Lower lobe of right lung (tissue), 2 donors: ENCODE results near the gene ATRNL1. TPM values are rescaled to one million over a fixed set of nuclear protein-coding genes. Genes with fewer than 3 reads are reported as not detected.

ENCODE experiments used
- ATAC-seq, 2 donors: fragments of 200-7000 bp; cut with Tn5 transposase; one replicate each; pipeline ENCODE4 v1.9.1; 2020 to 2022; ENCODE audit warnings: mild to moderate bottlenecking in 2 of 2, moderate library complexity in 2 of 2
- DNase-seq: peaks from one replicate; pipeline ENCODE4 v3.0.0-alpha.2; 2020
- H3K27ac ChIP-seq: fragments of 200-600 bp; one replicate; pipeline ENCODE4 v1.8.0; 2022
- H3K27me3 ChIP-seq: fragments of 200-600 bp; one replicate; pipeline ENCODE4 v1.8.0; 2022; ENCODE audit warnings: low read depth
- H3K36me3 ChIP-seq: fragments of 200-600 bp; one replicate; pipeline ENCODE4 v1.8.0; 2022; ENCODE audit warnings: mild to moderate bottlenecking
- H3K4me1 ChIP-seq: fragments of 200-600 bp; one replicate; pipeline ENCODE4 v1.8.0; 2022
- H3K4me3 ChIP-seq: fragments of 200-600 bp; one replicate; pipeline ENCODE4 v1.8.0; 2022; ENCODE audit warnings: mild to moderate bottlenecking
- H3K9me3 ChIP-seq: fragments of 200-600 bp; one replicate; pipeline ENCODE4 v1.8.0; 2022
- intact Hi-C: fragments of 100-400 bp; cut with DNase I; formaldehyde crosslinking; loops from one replicate; pipeline ENCODE4 v1.11.0; 2022
- total RNA-seq: library from RNA; stranded (reverse); fragmentation: NEBNext Ultra II Directional; extraction: Animal tissue kit (Norgen Biotek cat#: 25700); gene quantifications from one replicate; pipeline ENCODE4 v1.2.1, GENCODE V29; 2021
- TF ChIP-seq, protein P1 (sequence below): fragments of 200-600 bp; IDR thresholded peaks from one replicate; pipeline ENCODE4 v1.8.0; 2022; ENCODE audit warnings: antibody characterized with exemption, mild to moderate bottlenecking
- donor health status: DM: no; HTN: yes; CAD: no; lungs with severe emphysema.

The ATRNL1 gene
- total RNA-seq, 1 donor from 2014 or later: 0.92 TPM

DNA sequence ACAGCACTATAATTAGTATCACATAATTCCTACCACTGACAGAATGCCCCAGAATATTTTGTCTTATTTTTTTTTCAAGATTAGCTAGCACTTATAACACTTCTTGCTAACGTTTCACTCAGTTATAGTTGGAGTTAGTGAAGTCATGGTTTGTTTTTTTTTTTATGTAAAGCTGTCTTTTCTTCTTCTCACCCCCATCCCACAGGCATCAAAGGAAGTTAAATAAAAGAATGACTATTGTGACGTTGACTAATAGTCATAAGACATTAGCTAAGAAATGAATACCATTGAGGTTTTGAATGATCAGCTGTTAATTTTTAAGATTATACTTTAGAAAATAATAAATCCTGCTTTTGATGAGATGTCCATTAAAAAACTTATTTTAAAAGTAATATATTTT is 681.6 kb downstream of the ATRNL1 start:
- no peaks in the 10 kb centered on the region for H3K36me3 ChIP-seq
- H3K4me3 ChIP-seq: no peak overlapping the region
- intact Hi-C loops: no loop called here
- no peak overlapping the region for H3K27ac ChIP-seq
- TF ChIP-seq, protein P1, sequence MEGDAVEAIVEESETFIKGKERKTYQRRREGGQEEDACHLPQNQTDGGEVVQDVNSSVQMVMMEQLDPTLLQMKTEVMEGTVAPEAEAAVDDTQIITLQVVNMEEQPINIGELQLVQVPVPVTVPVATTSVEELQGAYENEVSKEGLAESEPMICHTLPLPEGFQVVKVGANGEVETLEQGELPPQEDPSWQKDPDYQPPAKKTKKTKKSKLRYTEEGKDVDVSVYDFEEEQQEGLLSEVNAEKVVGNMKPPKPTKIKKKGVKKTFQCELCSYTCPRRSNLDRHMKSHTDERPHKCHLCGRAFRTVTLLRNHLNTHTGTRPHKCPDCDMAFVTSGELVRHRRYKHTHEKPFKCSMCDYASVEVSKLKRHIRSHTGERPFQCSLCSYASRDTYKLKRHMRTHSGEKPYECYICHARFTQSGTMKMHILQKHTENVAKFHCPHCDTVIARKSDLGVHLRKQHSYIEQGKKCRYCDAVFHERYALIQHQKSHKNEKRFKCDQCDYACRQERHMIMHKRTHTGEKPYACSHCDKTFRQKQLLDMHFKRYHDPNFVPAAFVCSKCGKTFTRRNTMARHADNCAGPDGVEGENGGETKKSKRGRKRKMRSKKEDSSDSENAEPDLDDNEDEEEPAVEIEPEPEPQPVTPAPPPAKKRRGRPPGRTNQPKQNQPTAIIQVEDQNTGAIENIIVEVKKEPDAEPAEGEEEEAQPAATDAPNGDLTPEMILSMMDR: no peak
- no peaks in the 10 kb centered on the region for H3K9me3 ChIP-seq
- no peaks in the 10 kb centered on the region for H3K4me1 ChIP-seq
- DNase-seq (no peak), ATAC-seq (no peak)
- H3K27me3 ChIP-seq: no peaks in the 10 kb centered on the region

DNA sequence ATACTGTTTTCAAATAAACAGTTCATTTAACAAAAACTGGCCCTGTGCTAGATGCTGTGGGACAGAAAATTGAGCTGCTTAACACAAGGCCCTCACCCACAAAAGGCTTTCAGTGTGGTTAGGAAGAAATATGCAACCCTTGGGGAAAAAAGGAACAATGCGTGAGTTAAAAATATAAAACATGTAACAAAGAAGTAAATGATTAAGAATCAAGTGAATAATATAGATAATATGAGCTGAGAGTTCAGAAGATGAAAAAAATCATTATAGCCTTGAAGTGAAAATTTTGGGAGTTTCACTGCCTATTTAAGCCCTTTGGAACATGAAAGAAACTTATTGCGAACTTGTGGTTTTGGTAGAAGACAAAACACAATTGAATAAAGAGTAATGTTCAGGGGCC is 684.5 kb downstream of the ATRNL1 start:
- H3K27ac ChIP-seq: no peak overlapping the region
- H3K4me3 ChIP-seq: no peak overlapping the region
- ATAC-seq (no peak), DNase-seq (no peak)
- TF ChIP-seq, protein P1: no peak
- no peaks in the 10 kb centered on the region for H3K36me3 ChIP-seq
- no peaks in the 10 kb centered on the region for H3K27me3 ChIP-seq
- H3K4me1 ChIP-seq: no peaks in the 10 kb centered on the region
- intact Hi-C loops: no loop called here
- H3K9me3 ChIP-seq: no peaks in the 10 kb centered on the region

DNA sequence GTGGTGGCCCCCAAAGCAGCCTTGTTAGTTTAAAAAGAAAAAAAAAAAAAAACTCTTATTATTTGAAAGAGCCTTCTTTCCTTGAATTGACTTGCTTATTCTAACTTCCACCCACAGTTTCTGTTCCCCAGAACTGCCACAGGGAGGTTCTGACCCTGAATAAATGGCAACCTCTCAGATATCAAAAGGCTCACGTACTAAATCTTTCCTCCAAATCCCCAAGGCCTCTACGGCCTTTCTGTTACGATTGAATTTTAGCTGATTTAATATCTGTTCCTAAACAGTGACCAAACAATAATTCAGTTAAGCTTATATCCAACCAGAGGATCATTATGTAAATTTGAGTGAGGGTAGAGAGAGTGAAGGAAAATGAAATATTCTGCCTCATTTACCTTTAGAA is 697.1 kb downstream of the ATRNL1 start:
- H3K27me3 ChIP-seq: no peaks in the 10 kb centered on the region
- H3K27ac ChIP-seq: no peak overlapping the region
- H3K4me3 ChIP-seq: no peak overlapping the region
- intact Hi-C loops: no loop called here
- H3K36me3 ChIP-seq: no peaks in the 10 kb centered on the region
- no peaks in the 10 kb centered on the region for H3K4me1 ChIP-seq
- ATAC-seq (no peak), DNase-seq (no peak)
- TF ChIP-seq, protein P1: no peak
- H3K9me3 ChIP-seq: no peaks in the 10 kb centered on the region

DNA sequence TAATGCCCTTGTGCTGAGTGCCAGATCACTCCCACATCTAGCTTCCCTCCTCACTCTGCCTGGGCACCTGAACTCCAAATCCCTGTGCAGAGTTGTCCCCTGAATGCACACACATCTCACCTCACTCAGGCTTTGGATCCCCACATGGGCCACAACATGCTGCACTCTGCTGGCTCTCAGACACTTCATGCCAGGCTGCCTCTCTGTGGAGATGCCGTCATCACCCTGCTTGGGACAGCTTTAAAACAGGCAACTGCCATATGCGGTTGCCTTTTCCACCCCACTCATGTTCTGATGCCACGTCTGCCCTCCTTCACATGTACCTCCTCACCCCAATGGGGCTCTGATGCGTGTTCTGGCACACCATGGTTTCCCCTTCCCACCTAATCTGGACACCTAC is 702.8 kb downstream of the ATRNL1 start:
- Histone ChIP-seq H3K27me3 (no peaks in the 10 kb centered on the region), H3K4me1 (no peaks in the 10 kb centered on the region), H3K27ac (no peak overlapping the region), H3K4me3 (no peak overlapping the region), H3K36me3 (no peaks in the 10 kb centered on the region), H3K9me3 (no peaks in the 10 kb centered on the region)
- intact Hi-C loops: no loop called here
- DNase-seq (no peak), ATAC-seq (no peak)
- TF ChIP-seq, protein P1: no peak

DNA sequence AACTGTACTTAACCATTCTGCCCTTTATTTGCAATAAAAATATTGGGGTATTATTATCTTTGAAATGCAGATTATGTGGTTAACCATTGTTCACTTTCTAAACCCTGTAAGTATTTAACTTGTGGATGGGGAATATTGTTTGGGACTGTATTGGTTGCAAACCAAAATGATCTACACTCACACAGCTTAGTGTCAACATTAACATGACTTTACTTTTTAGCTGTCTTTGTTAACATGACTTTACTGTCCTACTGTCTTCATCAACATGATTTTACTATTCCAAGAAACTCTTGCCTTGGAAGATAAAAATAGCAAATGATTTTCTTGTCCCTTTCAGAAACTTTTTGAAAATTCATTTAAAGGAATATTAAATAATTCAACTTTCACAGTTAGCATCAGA is 708.3 kb downstream of the ATRNL1 start:
- H3K27ac ChIP-seq: no peak overlapping the region
- no peak for DNase-seq
- TF ChIP-seq, protein P1: no peak
- no peaks in the 10 kb centered on the region for H3K4me1 ChIP-seq
- no peak overlapping the region for H3K4me3 ChIP-seq
- H3K36me3 ChIP-seq: no peaks in the 10 kb centered on the region
- intact Hi-C loops: no loop called here
- no peaks in the 10 kb centered on the region for H3K9me3 ChIP-seq
- ATAC-seq: no peak
- H3K27me3 ChIP-seq: no peaks in the 10 kb centered on the region

DNA sequence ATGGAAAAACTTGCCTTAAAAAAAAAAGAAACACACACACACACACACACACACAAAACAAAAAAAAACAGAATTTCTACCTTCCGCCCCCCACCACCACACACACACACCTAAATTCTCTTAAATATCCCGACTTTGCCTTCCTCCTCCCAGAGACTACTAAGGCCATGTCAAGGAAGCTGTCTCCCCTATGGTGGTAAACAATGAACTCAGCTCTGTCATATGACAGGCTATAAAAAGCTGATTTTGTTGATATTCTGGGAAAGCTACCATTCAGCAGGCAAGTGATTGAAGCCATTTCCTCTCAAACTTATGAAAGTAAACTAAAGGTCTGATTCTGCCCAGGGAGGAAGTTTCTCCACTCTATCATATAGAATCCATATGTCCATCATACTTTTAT is 708.8 kb downstream of the ATRNL1 start:
- no peak overlapping the region for H3K4me3 ChIP-seq
- H3K27me3 ChIP-seq: no peaks in the 10 kb centered on the region
- no peaks in the 10 kb centered on the region for H3K9me3 ChIP-seq
- H3K27ac ChIP-seq: no peak overlapping the region
- TF ChIP-seq, protein P1: no peak
- H3K4me1 ChIP-seq: no peaks in the 10 kb centered on the region
- intact Hi-C loops: no loop called here
- DNase-seq (no peak), ATAC-seq (no peak)
- H3K36me3 ChIP-seq: no peaks in the 10 kb centered on the region
